GM23338 (cell line): Measurements from ENCODE around the gene NHS. TPM values are rescaled to one million over a fixed set of nuclear protein-coding genes. Genes with fewer than 3 reads are reported as not detected.

ENCODE experiments used
- ATAC-seq: fragments of 200-7000 bp; cut with Tn5 transposase; 3 replicates; pipeline ENCODE4 v1.9.1; 2020
- DNase-seq: peaks from one replicate; pipeline ENCODE4 v3.0.0-alpha.2; 2015; ENCODE audit warnings: low spot score
- H2AFZ ChIP-seq: fragments of 200-600 bp; sonication (generic); 2 replicates; pipeline ENCODE4 v1.8.0; 2016; ENCODE audit warnings: antibody characterized with exemption, mild to moderate bottlenecking, moderate library complexity
- H3F3A ChIP-seq: fragments of 200-600 bp; sonication (generic); replicated peaks from 2 replicates; pipeline ENCODE4 v1.8.0; 2017; ENCODE audit warnings: antibody characterized with exemption, mixed run types, low read depth
- H3K27ac ChIP-seq: fragments of 200-600 bp; sonication (generic); 2 replicates; pipeline ENCODE4 v1.6.1; 2016; ENCODE audit warnings: low read depth
- H3K27me3 ChIP-seq: fragments of 200-600 bp; sonication (generic); 2 replicates; pipeline ENCODE4 v1.8.0; 2016; ENCODE audit warnings: mild to moderate bottlenecking, mixed run types, moderate library complexity; ENCODE audit not compliant: insufficient read depth
- H3K36me3 ChIP-seq: fragments of 200-600 bp; sonication (generic); 2 replicates; pipeline ENCODE4 v1.8.0; 2016; ENCODE audit warnings: mild to moderate bottlenecking; ENCODE audit not compliant: insufficient read depth
- H3K4me1 ChIP-seq: fragments of 200-600 bp; sonication (generic); 2 replicates; pipeline ENCODE4 v1.8.0; 2016; ENCODE audit warnings: mild to moderate bottlenecking, moderate library complexity; ENCODE audit not compliant: insufficient read depth
- H3K4me2 ChIP-seq: fragments of 200-600 bp; sonication (generic); 2 replicates; pipeline ENCODE4 v1.7.1; 2017; ENCODE audit warnings: mixed run types
- H3K4me3 ChIP-seq: fragments of 200-600 bp; sonication (generic); 2 replicates; pipeline ENCODE4 v1.6.1; 2016; ENCODE audit warnings: mixed run types
- H3K79me2 ChIP-seq: fragments of 200-600 bp; sonication (generic); replicated peaks from 2 replicates; pipeline ENCODE4 v1.8.0; 2017; ENCODE audit warnings: mild to moderate bottlenecking; ENCODE audit not compliant: insufficient read depth
- H3K9me2 ChIP-seq: fragments of 200-600 bp; sonication (generic); 2 replicates; pipeline ENCODE4 v1.8.0; 2017; ENCODE audit not compliant: insufficient read depth
- H4K20me1 ChIP-seq: fragments of 200-600 bp; sonication (generic); replicated peaks from 2 replicates; pipeline ENCODE4 v1.8.0; 2017; ENCODE audit warnings: mild to moderate bottlenecking; ENCODE audit not compliant: insufficient read depth
- H3K27ac Mint-ChIP-seq: 2 replicates; pipeline ENCODE4 v1.8.0; 2020; ENCODE audit warnings: inconsistent platforms, mild to moderate bottlenecking, moderate library complexity, mixed read lengths
- H3K27me3 Mint-ChIP-seq: 3 replicates; pipeline ENCODE4 v1.8.0; 2022; ENCODE audit warnings: low read depth, mild to moderate bottlenecking, moderate library complexity, mixed read lengths, inconsistent platforms; ENCODE audit not compliant: insufficient read depth, poor library complexity
- H3K36me3 Mint-ChIP-seq: 3 replicates; pipeline ENCODE4 v1.8.0; 2021; ENCODE audit warnings: low read depth, mild to moderate bottlenecking, inconsistent platforms, moderate library complexity, mixed read lengths
- H3K4me1 Mint-ChIP-seq: 3 replicates; pipeline ENCODE4 v1.8.0; 2020; ENCODE audit warnings: mild to moderate bottlenecking, inconsistent platforms, mixed read lengths
- H3K4me3 Mint-ChIP-seq: 3 replicates; pipeline ENCODE4 v1.8.0; 2021; ENCODE audit warnings: moderate library complexity, mild to moderate bottlenecking, inconsistent platforms, mixed read lengths
- H3K9me3 Mint-ChIP-seq: 3 replicates; pipeline ENCODE4 v1.8.0; 2020; ENCODE audit warnings: moderate library complexity, mild to moderate bottlenecking, inconsistent platforms, mixed read lengths
- CREB1 ChIP-seq: fragments of 250-450 bp; sonication (Bioruptor Pico); IDR thresholded peaks from 2 replicates; pipeline ENCODE4 v1.5.0; 2020; ENCODE audit warnings: low read depth, mild to moderate bottlenecking, moderate library complexity
- EZH2 ChIP-seq: fragments of 200-600 bp; sonication (generic); IDR thresholded peaks from one replicate; pipeline ENCODE4 v1.8.0; 2017; ENCODE audit warnings: antibody characterized with exemption, mild to moderate bottlenecking, low read depth; ENCODE audit not compliant: unreplicated experiment
- EZH2phosphoT487 ChIP-seq: fragments of 200-600 bp; sonication (generic); IDR thresholded peaks from one replicate; pipeline ENCODE4 v1.8.1; 2018; ENCODE audit warnings: antibody characterized with exemption; ENCODE audit not compliant: unreplicated experiment
- JUNB ChIP-seq: IDR thresholded peaks from one replicate; pipeline ENCODE4 v1.6.1; 2016; ENCODE audit warnings: antibody characterized with exemption; ENCODE audit not compliant: unreplicated experiment
- NANOG ChIP-seq: IDR thresholded peaks from 2 replicates; pipeline ENCODE4 v1.6.1; 2016; ENCODE audit warnings: antibody characterized with exemption, borderline replicate concordance
- POLR2AphosphoS5 ChIP-seq: IDR thresholded peaks from 2 replicates; pipeline ENCODE4 v1.6.1; 2016; ENCODE audit warnings: antibody characterized with exemption, low read depth
- STAT1 ChIP-seq: IDR thresholded peaks from one replicate; pipeline ENCODE4 v1.6.1; 2016; ENCODE audit warnings: antibody characterized with exemption; ENCODE audit not compliant: unreplicated experiment
- ZNF114 ChIP-seq: fragments of 250-450 bp; sonication (Bioruptor Pico); IDR thresholded peaks from 2 replicates; pipeline ENCODE4 v1.5.0; 2020; ENCODE audit warnings: mild to moderate bottlenecking, moderate library complexity
- ZNF331 ChIP-seq: fragments of 250-450 bp; sonication (Bioruptor Pico); IDR thresholded peaks from 2 replicates; pipeline ENCODE4 v1.5.0; 2020; ENCODE audit warnings: low read depth, mild to moderate bottlenecking, moderate library complexity
- polyA plus RNA-seq: library from polyadenylated mRNA; unstranded; fragments of >200 nt; fragmentation: Nextera tagmentation; extraction: Ambion mirVana; gene quantifications from 2 replicates; pipeline ENCODE4 v1.2.1, GENCODE V29; 2016
- total RNA-seq: library from RNA; depleted of rRNA; stranded (reverse); fragments of >200 nt; shearing (Covaris generic); gene quantifications from 2 replicates; pipeline ENCODE4 v1.2.3, GENCODE V29; 2014
- TF ChIP-seq, protein P1 (sequence below), 2 experiments: fragments of 200-600 bp in 1 of 2; sonication (generic) in 1 of 2; conservative IDR thresholded peaks; 2 replicates each; pipeline versions ENCODE4 v1.5.1 to v1.6.1; 2016 to 2017; ENCODE audit warnings: antibody characterized with exemption in 2 of 2, low read depth in 2 of 2, mild to moderate bottlenecking in 2 of 2, moderate library complexity in 1 of 2
- TF ChIP-seq, protein P2 (sequence below): fragments of 250-450 bp; sonication (Bioruptor Pico); IDR thresholded peaks from 2 replicates; pipeline ENCODE4 v1.5.0; 2020; ENCODE audit warnings: mild to moderate bottlenecking, moderate library complexity
- TF ChIP-seq, protein P3 (sequence below): IDR thresholded peaks from 2 replicates; pipeline ENCODE4 v1.6.1; 2016; ENCODE audit warnings: antibody characterized with exemption
- TF ChIP-seq, protein P4 (sequence below): IDR thresholded peaks from one replicate; pipeline ENCODE4 v1.6.1; 2018; ENCODE audit warnings: antibody characterized with exemption; ENCODE audit not compliant: unreplicated experiment

Gene NHS
- total and polyA plus RNA-seq, 2 experiments from 2014 or later: 1.8 to 8.2 TPM

- Histone ChIP-seq H3K9me2 (no peaks in the 10 kb centered on the region), H3K36me3 (no peaks in the 10 kb centered on the region), H3K79me2 (no peaks in the 10 kb centered on the region), H3K27me3 (no peaks in the 10 kb centered on the region), H3K27ac (no peak overlapping the region), H3K4me3 (no peak overlapping the region), H2AFZ (no peak overlapping the region), H3K4me1 (no peaks in the 10 kb centered on the region), H4K20me1 (no peaks in the 10 kb centered on the region), H3F3A (no peaks in the 10 kb centered on the region), H3K4me2 (no peak overlapping the region)
- Mint-ChIP-seq H3K36me3 (no peaks in the 10 kb centered on the region), H3K9me3 (no peaks in the 10 kb centered on the region), H3K27me3 (peaks cover 2% of the 10 kb centered on the region), H3K4me3 (no peak overlapping the region), H3K27ac (no peak overlapping the region), H3K4me1 (peaks cover 2% of the 10 kb centered on the region; the same call in 1 of the 3 replicates)
- DNase-seq (no peak), ATAC-seq (no peak)
- TF ChIP-seq, protein P1, sequence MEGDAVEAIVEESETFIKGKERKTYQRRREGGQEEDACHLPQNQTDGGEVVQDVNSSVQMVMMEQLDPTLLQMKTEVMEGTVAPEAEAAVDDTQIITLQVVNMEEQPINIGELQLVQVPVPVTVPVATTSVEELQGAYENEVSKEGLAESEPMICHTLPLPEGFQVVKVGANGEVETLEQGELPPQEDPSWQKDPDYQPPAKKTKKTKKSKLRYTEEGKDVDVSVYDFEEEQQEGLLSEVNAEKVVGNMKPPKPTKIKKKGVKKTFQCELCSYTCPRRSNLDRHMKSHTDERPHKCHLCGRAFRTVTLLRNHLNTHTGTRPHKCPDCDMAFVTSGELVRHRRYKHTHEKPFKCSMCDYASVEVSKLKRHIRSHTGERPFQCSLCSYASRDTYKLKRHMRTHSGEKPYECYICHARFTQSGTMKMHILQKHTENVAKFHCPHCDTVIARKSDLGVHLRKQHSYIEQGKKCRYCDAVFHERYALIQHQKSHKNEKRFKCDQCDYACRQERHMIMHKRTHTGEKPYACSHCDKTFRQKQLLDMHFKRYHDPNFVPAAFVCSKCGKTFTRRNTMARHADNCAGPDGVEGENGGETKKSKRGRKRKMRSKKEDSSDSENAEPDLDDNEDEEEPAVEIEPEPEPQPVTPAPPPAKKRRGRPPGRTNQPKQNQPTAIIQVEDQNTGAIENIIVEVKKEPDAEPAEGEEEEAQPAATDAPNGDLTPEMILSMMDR (conservative IDR thresholded peaks at IDR 0.05; ENCODE audit: low read depth in 2 of 2): no peak
- TF ChIP-seq, protein P2, sequence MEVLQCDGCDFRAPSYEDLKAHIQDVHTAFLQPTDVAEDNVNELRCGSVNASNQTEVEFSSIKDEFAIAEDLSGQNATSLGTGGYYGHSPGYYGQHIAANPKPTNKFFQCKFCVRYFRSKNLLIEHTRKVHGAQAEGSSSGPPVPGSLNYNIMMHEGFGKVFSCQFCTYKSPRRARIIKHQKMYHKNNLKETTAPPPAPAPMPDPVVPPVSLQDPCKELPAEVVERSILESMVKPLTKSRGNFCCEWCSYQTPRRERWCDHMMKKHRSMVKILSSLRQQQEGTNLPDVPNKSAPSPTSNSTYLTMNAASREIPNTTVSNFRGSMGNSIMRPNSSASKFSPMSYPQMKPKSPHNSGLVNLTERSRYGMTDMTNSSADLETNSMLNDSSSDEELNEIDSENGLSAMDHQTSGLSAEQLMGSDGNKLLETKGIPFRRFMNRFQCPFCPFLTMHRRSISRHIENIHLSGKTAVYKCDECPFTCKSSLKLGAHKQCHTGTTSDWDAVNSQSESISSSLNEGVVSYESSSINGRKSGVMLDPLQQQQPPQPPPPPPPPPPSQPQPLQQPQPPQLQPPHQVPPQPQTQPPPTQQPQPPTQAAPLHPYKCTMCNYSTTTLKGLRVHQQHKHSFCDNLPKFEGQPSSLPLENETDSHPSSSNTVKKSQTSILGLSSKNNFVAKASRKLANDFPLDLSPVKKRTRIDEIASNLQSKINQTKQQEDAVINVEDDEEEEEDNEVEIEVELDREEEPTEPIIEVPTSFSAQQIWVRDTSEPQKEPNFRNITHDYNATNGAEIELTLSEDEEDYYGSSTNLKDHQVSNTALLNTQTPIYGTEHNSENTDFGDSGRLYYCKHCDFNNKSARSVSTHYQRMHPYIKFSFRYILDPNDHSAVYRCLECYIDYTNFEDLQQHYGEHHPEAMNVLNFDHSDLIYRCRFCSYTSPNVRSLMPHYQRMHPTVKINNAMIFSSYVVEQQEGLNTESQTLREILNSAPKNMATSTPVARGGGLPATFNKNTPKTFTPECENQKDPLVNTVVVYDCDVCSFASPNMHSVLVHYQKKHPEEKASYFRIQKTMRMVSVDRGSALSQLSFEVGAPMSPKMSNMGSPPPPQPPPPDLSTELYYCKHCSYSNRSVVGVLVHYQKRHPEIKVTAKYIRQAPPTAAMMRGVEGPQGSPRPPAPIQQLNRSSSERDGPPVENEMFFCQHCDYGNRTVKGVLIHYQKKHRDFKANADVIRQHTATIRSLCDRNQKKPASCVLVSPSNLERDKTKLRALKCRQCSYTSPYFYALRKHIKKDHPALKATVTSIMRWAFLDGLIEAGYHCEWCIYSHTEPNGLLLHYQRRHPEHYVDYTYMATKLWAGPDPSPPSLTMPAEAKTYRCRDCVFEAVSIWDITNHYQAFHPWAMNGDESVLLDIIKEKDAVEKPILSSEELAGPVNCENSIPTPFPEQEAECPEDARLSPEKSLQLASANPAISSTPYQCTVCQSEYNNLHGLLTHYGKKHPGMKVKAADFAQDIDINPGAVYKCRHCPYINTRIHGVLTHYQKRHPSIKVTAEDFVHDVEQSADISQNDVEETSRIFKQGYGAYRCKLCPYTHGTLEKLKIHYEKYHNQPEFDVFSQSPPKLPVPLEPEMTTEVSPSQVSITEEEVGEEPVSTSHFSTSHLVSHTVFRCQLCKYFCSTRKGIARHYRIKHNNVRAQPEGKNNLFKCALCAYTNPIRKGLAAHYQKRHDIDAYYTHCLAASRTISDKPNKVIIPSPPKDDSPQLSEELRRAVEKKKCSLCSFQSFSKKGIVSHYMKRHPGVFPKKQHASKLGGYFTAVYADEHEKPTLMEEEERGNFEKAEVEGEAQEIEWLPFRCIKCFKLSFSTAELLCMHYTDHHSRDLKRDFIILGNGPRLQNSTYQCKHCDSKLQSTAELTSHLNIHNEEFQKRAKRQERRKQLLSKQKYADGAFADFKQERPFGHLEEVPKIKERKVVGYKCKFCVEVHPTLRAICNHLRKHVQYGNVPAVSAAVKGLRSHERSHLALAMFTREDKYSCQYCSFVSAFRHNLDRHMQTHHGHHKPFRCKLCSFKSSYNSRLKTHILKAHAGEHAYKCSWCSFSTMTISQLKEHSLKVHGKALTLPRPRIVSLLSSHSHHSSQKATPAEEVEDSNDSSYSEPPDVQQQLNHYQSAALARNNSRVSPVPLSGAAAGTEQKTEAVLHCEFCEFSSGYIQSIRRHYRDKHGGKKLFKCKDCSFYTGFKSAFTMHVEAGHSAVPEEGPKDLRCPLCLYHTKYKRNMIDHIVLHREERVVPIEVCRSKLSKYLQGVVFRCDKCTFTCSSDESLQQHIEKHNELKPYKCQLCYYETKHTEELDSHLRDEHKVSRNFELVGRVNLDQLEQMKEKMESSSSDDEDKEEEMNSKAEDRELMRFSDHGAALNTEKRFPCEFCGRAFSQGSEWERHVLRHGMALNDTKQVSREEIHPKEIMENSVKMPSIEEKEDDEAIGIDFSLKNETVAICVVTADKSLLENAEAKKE: no peak
- TF ChIP-seq CREB1 (CRISPR knock-in tag): no peak
- TF ChIP-seq ZNF114: no peak
- TF ChIP-seq, protein P3, sequence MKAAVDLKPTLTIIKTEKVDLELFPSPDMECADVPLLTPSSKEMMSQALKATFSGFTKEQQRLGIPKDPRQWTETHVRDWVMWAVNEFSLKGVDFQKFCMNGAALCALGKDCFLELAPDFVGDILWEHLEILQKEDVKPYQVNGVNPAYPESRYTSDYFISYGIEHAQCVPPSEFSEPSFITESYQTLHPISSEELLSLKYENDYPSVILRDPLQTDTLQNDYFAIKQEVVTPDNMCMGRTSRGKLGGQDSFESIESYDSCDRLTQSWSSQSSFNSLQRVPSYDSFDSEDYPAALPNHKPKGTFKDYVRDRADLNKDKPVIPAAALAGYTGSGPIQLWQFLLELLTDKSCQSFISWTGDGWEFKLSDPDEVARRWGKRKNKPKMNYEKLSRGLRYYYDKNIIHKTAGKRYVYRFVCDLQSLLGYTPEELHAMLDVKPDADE: no peak
- TF ChIP-seq EZH2phosphoT487: no peak
- TF ChIP-seq STAT1: no peak
- TF ChIP-seq ZNF331 (CRISPR knock-in tag): no peak
- TF ChIP-seq EZH2: no peak
- TF ChIP-seq JUNB: no peak
- TF ChIP-seq NANOG: no peak
- TF ChIP-seq POLR2AphosphoS5: no peak
- TF ChIP-seq, protein P4, sequence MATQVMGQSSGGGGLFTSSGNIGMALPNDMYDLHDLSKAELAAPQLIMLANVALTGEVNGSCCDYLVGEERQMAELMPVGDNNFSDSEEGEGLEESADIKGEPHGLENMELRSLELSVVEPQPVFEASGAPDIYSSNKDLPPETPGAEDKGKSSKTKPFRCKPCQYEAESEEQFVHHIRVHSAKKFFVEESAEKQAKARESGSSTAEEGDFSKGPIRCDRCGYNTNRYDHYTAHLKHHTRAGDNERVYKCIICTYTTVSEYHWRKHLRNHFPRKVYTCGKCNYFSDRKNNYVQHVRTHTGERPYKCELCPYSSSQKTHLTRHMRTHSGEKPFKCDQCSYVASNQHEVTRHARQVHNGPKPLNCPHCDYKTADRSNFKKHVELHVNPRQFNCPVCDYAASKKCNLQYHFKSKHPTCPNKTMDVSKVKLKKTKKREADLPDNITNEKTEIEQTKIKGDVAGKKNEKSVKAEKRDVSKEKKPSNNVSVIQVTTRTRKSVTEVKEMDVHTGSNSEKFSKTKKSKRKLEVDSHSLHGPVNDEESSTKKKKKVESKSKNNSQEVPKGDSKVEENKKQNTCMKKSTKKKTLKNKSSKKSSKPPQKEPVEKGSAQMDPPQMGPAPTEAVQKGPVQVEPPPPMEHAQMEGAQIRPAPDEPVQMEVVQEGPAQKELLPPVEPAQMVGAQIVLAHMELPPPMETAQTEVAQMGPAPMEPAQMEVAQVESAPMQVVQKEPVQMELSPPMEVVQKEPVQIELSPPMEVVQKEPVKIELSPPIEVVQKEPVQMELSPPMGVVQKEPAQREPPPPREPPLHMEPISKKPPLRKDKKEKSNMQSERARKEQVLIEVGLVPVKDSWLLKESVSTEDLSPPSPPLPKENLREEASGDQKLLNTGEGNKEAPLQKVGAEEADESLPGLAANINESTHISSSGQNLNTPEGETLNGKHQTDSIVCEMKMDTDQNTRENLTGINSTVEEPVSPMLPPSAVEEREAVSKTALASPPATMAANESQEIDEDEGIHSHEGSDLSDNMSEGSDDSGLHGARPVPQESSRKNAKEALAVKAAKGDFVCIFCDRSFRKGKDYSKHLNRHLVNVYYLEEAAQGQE: no peak
Observed at GRCh38 chrX:17471121-17471520, 96.1 kb downstream of the NHS start.
